ENCODE measurements around the gene SUN2. TPM values are rescaled to one million over a fixed set of nuclear protein-coding genes. Genes with fewer than 3 reads are reported as not detected.
A peak's percentile ranks its signal among the peaks of the same experiment; 100 is the strongest.

SUN2 gene
- total and polyA plus RNA-seq, 2 donors (not counting 1 experiment from before 2014, with no cell fraction given): 27.4 to 76.6 TPM

DNA sequence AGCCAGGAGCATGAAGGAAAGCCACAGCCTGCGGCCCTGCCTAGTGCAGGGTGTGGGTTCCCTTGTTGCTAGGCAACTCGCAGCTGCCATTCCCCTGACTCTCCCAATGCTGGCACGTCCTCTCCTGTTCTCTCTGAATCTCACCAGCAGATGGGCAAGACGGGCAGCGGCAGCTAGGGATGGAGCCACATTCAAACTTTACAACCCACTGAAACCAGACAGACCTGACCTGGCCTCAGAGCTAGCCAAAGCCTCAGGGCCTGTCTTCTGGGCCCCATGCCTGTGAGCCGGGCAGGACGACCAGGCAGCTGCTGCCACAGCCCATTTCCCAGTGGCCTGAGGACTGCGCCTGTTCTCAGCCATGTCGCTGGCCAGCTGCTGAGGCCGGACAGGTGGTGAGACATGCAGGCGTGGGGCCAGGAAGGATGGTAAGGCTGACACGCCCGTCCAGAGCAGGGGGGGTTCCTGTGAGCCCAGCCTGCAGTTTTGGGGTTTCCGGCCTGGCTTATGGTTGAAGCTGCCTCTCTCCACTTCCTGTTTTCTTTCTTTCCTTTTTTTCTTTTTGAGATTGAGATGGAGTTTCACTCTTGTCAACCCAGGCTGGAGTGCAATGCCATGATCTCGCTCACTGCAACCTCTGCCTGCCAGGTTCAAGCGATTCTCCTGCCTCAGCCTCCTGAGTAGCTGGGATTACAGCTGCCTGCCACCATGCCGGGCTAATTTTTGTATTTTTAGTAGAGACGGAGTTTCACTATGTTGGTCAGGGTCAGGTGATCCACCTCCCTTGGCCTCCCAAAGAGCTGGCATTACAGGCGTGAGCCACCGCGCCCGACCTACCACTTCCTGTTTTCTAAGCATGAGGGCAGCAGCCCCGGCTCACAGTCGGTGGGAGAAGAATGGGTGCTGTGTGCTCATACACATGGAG is 4.1 kb downstream of the SUN2 start:
- no peak overlapping the region for H3K9ac ChIP-seq (ENCODE audit: insufficient read depth, low read length)
- H3K4me2 ChIP-seq (ENCODE audit: extremely low read depth, insufficient read depth, low read length): no peak overlapping the region
- DNase-seq (ENCODE audit: low read depth in 2 of 2): peak in 1 of 2 donors; percentile 37
- H3K4me3 ChIP-seq (replicated peaks in 1 of 4; ENCODE audit: control extremely low read depth in 1 of 4, insufficient read depth in 1 of 4, low read depth in 3 of 4, low read length in 4 of 4): no peak overlapping the region
- H3K9me3 ChIP-seq (ENCODE audit: control insufficient read depth, insufficient read depth, low read depth, low read length): no peaks in the 10 kb centered on the region
- H3K36me3 ChIP-seq (ENCODE audit: control insufficient read depth, insufficient read depth, low read length): peaks cover 35% of the 10 kb centered on the region
- H2AFZ ChIP-seq (ENCODE audit: low read length): no peak overlapping the region
- no peaks in the 10 kb centered on the region for H4K20me1 ChIP-seq (ENCODE audit: control insufficient read depth, extremely low read depth, insufficient read depth, low read length)
- peaks cover 18% of the 10 kb centered on the region for H3K79me2 ChIP-seq (ENCODE audit: control insufficient read depth, insufficient read depth, low read length)
- H3K27ac ChIP-seq (ENCODE audit: insufficient read depth, low read length): no peak overlapping the region
- H3K4me1 ChIP-seq (ENCODE audit: control insufficient read depth, extremely low read depth, insufficient read depth, low read length): peaks cover 6% of the 10 kb centered on the region
- TF ChIP-seq, protein P1, sequence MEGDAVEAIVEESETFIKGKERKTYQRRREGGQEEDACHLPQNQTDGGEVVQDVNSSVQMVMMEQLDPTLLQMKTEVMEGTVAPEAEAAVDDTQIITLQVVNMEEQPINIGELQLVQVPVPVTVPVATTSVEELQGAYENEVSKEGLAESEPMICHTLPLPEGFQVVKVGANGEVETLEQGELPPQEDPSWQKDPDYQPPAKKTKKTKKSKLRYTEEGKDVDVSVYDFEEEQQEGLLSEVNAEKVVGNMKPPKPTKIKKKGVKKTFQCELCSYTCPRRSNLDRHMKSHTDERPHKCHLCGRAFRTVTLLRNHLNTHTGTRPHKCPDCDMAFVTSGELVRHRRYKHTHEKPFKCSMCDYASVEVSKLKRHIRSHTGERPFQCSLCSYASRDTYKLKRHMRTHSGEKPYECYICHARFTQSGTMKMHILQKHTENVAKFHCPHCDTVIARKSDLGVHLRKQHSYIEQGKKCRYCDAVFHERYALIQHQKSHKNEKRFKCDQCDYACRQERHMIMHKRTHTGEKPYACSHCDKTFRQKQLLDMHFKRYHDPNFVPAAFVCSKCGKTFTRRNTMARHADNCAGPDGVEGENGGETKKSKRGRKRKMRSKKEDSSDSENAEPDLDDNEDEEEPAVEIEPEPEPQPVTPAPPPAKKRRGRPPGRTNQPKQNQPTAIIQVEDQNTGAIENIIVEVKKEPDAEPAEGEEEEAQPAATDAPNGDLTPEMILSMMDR (conservative IDR thresholded peaks at IDR 0.05 in 1 of 2, IDR thresholded peaks at IDR 0.05 in 1 of 2; ENCODE audit: low read depth in 1 of 2, low read length in 2 of 2): no peak
- no peak for TF ChIP-seq EZH2 (IDR thresholded peaks at IDR 0.05; ENCODE audit: low read length, missing control alignments)
- H3K27me3 ChIP-seq (ENCODE audit: control insufficient read depth, insufficient read depth, low read length): no peaks in the 10 kb centered on the region

DNA sequence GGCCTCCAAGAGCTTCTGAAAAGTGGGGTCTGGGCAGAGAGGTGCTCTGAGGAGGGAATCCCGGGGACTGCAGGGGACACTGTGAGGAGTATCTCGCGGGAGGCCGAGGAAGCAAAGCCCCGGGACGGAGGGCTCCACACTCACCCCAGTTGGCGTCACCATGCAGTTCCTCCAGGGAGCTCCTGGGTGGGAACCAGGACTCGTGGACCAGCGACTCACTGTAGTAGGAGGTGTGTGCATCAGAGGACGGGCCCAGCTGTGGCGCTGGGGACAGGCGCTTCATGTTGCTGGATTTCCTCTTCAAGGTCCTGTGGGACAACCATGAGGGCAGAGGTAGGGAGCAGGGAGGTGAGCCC is 4.8 kb downstream of the SUN2 start:
- Histone ChIP-seq H4K20me1 (ENCODE audit: control insufficient read depth, extremely low read depth, insufficient read depth, low read length) (no peaks in the 10 kb centered on the region), H3K4me2 (ENCODE audit: extremely low read depth, insufficient read depth, low read length) (no peak overlapping the region), H3K27ac (ENCODE audit: insufficient read depth, low read length) (no peak overlapping the region), H3K79me2 (ENCODE audit: control insufficient read depth, insufficient read depth, low read length) (peaks cover 18% of the 10 kb centered on the region), H3K27me3 (ENCODE audit: control insufficient read depth, insufficient read depth, low read length) (no peaks in the 10 kb centered on the region), H3K9me3 (ENCODE audit: control insufficient read depth, insufficient read depth, low read depth, low read length) (no peaks in the 10 kb centered on the region), H3K9ac (ENCODE audit: insufficient read depth, low read length) (no peak overlapping the region), H3K36me3 (ENCODE audit: control insufficient read depth, insufficient read depth, low read length) (peaks cover 35% of the 10 kb centered on the region), H2AFZ (ENCODE audit: low read length) (no peak overlapping the region), H3K4me1 (ENCODE audit: control insufficient read depth, extremely low read depth, insufficient read depth, low read length) (peaks cover 4% of the 10 kb centered on the region), H3K4me3 (replicated peaks in 1 of 4; ENCODE audit: control extremely low read depth in 1 of 4, insufficient read depth in 1 of 4, low read depth in 3 of 4, low read length in 4 of 4) (no peak overlapping the region)
- TF ChIP-seq EZH2 (IDR thresholded peaks at IDR 0.05; ENCODE audit: low read length, missing control alignments): no peak
- TF ChIP-seq, protein P1 (conservative IDR thresholded peaks at IDR 0.05 in 1 of 2, IDR thresholded peaks at IDR 0.05 in 1 of 2; ENCODE audit: low read depth in 1 of 2, low read length in 2 of 2): no peak
- no peak for DNase-seq (ENCODE audit: low read depth in 2 of 2)

- TF ChIP-seq, protein P1 (conservative IDR thresholded peaks at IDR 0.05 in 1 of 2, IDR thresholded peaks at IDR 0.05 in 1 of 2; ENCODE audit: low read depth in 1 of 2, low read length in 2 of 2): no peak
- no peak for TF ChIP-seq EZH2 (IDR thresholded peaks at IDR 0.05; ENCODE audit: low read length, missing control alignments)
- no peak for DNase-seq (ENCODE audit: low read depth in 2 of 2)
- no peak overlapping the region for H3K4me3 ChIP-seq (replicated peaks in 1 of 4; ENCODE audit: control extremely low read depth in 1 of 4, insufficient read depth in 1 of 4, low read depth in 3 of 4, low read length in 4 of 4)
- no peaks in the 10 kb centered on the region for H3K27me3 ChIP-seq (ENCODE audit: control insufficient read depth, insufficient read depth, low read length)
- H3K79me2 ChIP-seq (ENCODE audit: control insufficient read depth, insufficient read depth, low read length): peaks cover 18% of the 10 kb centered on the region
- no peak overlapping the region for H2AFZ ChIP-seq (ENCODE audit: low read length)
- no peak overlapping the region for H3K4me2 ChIP-seq (ENCODE audit: extremely low read depth, insufficient read depth, low read length)
- H3K9ac ChIP-seq (ENCODE audit: insufficient read depth, low read length): no peak overlapping the region
- no peaks in the 10 kb centered on the region for H3K9me3 ChIP-seq (ENCODE audit: control insufficient read depth, insufficient read depth, low read depth, low read length)
- peaks cover 4% of the 10 kb centered on the region for H3K4me1 ChIP-seq (ENCODE audit: control insufficient read depth, extremely low read depth, insufficient read depth, low read length)
- H3K27ac ChIP-seq (ENCODE audit: insufficient read depth, low read length): no peak overlapping the region
- H3K36me3 ChIP-seq (ENCODE audit: control insufficient read depth, insufficient read depth, low read length): peaks cover 37% of the 10 kb centered on the region
- no peaks in the 10 kb centered on the region for H4K20me1 ChIP-seq (ENCODE audit: control insufficient read depth, extremely low read depth, insufficient read depth, low read length)
Observed at GRCh38 chr22:38750638-38751037, 5.2 kb downstream of the SUN2 start.

Data from fibroblast of lung (primary cell).